HG02973 (cell line): ENCODE data around the gene TNF.
"Not testable (repeated sequence)": the region's sequence is repeated elsewhere in the genome, so short reads cannot be mapped to it uniquely, and the experiment has no call there.

Source experiments
- ATAC-seq: cut with Tn5 transposase; IDR thresholded peaks from one replicate; pipeline ENCODE4 v1.9.1; 2021; ENCODE audit warnings: moderate library complexity; ENCODE audit not compliant: unreplicated experiment

The TNF gene

DNA sequence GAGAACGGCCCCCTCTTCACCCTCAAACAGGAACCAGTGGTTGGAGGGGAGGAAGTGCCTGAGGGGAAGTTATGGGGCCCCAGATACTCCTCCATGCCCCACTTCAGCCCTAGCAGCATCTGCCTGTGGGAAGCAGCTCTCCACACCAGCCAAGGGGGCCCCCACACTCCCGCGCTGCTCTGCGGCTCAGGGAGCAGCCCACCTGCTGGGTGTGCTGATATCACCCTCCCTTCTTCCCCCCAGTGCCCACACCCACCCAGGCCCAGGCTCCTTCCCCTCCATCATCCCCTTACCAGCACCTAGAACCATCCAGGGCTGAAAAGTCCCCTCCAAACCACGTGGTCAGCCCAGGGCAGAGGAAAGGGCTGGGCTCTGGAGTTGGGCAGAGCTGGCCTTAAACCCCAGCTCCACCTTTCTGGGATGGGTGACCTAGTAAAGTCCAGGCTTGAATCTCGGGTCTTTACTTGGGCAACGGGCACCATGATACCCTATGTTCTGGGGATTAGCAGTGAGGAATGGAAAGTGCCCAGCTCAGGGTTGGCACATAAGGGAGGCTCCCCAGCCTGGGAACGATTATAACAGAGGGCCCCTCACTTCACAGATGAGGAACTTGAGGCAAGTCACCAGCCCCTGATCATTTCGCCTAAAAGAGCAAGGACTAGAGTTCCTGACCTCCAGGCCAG, 11.4 kb downstream of the TNF start:
- no peak for ATAC-seq

DNA sequence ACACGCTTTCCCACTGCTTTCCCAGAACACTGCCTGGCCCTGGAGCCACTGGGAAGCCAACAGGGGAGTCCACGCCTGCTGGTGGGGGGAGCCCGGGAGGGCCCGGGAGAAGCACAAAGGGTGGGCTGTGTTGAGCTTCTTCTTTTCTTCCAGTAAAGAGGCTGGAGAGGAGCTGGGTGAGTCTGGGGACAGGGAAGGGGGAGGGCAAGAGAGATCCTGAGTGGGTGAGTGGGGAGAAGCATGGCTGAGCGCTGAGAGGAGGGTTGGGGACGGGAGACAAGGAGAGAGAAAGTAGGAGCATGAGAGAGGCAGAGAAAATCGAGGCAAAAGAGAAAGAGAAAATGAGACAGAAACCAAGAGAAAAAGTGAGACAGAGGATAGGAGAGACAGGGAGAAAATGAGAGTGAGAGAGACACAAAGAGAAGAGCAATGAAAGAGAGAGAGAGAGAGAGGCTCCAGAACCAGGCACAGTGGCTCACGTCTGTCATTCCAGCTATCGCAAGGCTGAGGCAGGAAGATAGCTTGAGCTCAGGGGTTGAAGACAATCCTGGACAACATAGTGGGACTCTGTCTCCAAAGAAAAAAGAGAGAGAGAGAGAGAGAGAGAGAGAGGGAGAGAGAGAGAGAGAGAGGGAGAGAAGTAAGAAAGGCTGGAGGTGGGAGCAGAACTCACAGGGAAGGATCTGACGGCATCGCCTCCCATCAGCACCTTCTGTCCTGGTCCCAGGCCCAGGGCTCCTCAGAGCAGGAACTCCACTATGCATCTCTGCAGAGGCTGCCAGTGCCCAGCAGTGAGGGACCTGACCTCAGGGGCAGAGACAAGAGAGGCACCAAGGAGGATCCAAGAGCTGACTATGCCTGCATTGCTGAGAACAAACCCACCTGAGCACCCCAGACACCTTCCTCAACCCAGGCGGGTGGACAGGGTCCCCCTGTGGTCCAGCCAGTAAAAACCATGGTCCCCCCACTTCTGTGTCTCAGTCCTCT, 12.7 kb downstream of the TNF start:
- no peak for ATAC-seq

DNA sequence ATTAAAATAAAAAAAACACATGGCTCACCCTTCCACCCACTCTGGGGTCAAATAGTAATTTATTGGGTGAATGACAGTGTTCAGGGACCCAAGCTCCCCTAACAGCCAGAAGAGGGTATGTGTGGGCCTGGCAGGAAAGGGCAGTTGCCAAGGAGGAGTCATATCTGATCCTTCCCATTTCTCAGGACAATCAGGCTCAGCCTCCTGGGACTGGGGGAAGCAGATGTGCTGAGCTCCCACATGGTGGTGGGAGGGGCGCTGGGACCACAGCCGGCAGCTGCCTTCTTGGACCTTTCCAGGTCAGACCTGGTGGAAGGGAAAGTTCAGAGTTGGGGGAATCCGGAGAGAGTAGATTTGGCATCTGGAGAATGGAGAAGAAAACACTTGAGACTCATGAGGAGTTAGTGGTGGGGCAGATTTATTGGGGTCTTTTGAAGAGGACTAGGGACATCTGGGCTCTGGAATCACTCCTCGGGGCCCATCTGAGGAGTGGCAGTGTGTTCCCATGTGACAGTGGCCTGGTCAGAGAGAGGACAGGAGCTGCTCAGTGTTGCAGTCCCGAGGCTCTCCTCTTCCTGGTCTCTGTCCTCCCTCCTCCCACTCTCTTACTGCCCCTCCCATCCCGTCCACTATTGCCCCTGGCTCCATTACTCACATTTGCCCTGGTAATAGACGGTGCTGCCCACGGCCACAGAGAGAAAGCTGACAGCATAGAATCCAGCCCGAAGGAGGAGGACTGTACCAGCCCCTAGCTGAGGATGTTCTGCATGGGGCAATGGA, 13.7 kb downstream of the TNF start:
- ATAC-seq: no peak

DNA sequence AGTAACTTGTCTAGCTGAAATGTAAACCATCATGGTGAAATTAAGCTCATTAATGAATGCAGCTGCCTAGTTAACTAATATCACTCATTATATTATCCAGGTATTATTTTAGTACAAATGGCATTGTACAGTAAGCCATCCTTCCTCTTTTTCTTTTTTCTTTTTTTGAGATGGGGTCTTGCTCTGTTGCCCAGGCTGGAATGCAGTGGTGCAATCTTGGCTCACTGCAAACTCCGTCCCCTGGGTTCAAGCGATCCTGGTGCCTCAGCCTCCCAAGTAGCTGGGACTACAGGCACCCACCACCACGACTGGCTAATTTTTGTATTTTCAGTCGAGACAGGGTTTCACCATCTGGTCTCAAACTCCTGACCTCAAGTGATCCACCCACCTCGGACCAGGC, 15.3 kb downstream of the TNF start:
- ATAC-seq: not testable (repeated sequence)

DNA sequence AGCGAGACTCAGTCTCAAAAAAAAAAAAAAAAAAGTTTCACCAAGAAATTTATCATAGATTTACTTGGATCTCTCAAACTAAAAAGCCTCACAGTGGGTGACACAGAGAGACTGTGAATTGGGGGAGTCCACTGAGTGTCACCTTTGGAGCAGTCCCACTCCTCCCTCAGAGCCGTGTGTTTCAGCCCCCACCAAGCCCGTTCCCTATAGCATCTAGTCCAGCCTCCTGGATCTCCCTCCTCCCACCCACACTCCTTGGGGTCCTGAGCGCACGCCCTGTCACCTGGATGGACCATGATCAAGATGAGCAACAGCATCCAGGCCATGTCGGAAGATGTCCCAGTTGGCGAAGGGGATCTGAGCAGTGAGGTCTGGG, 17.0 kb downstream of the TNF start:
- ATAC-seq: no peak

DNA sequence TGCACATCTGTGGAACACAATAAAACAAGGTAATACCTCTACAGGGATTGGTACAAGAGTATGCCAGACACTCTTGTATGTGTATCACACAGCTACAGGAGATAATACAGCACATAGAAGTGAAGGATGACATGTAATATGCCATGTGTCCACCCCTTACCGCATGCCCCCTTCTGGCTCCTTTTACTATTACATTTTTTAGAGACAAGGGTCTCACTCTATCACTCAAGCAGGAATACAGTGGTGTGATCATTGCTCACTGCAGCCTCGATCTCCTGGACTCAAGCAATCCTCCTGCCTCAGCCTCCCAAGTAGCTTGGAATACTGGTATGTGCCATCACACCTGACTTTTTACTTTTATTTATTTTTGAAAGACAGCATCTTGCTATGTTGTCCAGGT, 21.6 kb downstream of the TNF start:
- no peak for ATAC-seq

DNA sequence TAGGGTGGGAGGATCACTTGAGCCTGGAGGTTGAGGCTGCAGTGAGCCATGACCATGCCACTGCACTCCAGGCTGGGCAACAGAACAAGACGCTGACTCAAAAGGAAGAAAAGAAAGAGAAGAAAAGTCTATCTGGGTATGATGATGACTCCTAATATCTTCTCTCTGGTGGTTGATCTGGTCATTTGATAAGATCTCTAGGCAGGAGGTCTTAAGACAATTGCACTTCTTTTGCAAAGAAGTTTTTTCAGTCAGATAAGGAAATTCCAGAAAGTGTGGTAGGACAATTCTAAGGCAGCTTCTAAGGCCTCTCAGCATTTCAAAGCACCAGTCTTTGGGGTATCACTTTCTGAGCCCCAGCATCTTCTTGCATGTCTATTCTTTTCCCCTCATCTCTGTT, 32.0 kb downstream of the TNF start:
- ATAC-seq: no peak

DNA sequence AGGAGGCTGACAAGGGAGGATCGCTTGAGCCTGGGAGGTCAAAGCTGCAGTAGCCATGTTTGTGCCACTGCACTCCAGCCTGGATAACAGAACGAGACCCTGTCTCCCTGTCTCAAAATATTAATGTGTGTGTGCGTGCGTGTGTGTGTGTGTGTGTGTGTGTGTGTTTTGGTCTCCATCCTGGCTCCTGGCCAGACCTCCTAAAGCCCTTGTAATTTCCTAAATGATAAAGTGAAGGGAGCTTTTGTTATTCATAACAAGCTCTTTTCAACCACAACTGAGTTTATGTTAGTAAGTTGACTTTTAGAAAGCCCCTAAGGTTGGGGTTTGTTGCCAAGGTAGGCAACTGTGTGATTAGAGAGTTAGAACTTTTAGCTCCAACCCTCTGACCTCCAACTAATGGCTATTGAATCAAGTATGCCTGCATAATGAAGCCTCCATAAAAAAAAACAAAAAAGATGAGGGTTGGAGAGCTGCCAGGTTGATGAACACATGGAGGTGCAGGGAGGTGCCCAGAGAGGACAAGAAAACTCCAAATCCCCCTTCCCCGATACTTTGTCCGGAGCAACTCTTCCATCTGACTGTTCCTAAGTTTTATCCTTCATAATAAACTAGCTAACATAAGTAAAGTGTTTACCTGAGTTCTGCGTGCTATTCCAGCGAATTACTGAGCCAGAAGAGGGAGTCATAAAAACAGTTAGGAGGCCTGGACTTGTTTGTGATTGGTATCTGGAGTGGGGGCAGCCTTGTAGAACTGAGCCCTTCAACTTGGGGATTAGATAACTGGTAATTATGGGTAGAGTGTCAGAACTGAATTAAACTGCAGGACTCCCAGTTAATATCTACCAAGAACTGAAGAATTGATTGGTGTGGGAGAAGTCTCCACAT, 34.4 kb downstream of the TNF start:
- no peak for ATAC-seq

DNA sequence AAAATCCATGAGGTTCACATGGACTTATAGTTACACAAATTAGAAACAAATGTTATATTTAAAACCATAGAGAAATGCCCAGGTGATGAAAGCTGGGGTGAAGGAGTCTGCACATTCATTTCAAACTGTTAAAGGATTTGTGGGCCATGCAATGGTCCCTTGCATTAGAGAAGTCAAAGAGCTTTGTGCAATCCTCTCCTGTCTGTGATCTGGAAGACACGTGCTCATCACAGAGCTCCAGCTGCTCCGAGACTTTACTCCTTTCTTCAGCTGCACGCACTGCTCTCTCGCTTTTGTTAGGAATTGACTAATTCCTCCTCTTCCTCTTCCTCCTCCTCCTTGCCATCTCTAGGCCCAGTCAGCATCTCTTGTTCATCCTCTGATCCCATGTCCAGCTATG, 35.6 kb downstream of the TNF start:
- no peak for ATAC-seq

DNA sequence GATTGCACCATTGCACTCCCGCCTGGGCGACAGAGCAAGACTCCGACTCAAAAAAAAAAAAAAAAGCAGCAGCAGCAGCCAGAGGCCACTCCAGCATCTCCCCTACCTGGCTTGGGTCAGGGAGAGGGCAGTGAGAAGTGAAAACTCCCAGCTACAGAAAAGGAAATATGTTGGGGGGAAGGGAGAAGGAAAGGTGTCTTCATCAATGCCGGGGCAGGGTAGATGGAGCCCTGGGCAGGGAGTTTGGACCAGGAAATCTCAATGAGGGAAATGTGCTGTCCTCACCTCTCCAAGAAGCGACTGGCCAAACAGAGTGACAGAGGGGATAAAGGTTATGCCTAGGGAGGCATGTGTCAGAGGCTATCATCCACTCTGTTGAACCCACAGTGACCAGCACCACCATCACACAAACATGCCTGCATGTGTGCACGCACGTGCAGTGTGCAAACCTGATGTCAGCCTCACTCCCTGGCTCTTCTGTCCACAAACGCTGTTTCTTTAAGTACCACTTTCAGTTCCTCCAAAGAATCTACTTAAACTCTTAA, 38.8 kb downstream of the TNF start:
- ATAC-seq: no peak

DNA sequence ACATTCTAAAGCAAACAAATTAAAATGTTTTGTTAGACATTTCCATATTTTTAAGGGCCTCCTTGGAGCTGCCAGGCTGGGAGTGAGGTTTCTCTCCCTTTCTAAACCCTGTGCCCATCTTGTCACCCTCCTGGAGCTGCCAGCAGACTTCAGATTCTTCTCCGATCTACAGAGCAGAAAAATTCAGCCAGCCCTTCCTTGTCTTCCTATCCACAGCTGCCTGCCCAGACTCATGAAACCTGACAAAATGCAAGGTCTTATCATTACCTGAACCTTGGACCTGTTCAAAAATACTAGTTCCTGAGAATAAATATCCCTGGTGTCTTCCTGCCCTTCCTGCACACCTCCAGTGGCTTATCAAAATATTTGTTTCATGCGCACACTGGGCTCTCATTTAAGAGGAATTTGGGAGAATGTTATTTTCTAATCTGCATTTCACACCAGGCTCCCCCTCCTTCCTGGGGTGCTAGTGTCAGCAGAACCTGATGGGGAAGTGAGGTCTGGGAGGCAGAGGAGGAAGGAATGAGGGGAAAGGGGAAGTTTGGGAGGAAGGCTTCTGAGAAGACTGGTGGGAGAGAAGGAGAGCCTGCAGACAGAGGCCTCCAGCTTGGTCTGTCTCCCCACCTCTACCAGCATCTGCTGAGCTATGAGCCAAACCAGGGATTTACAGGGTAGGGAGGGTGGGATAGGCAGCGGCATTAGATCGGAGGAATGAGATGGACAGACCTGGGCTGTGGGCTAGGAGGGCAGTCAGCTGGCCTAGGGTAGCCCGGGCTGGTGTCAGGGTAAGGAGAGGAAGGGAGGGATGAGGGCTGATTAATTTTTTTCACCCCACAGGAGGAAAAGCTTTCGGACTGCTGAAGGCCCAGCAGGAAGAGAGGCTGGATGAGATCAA, 39.6 kb downstream of the TNF start, which contains the start of gene AIF1:
Gene AIF1, plus strand, starts transcription at position 551 of the 895 bp plus-strand sequence. Its CDS starts 96 bp downstream, at position 647.
- ATAC-seq: no peak

DNA sequence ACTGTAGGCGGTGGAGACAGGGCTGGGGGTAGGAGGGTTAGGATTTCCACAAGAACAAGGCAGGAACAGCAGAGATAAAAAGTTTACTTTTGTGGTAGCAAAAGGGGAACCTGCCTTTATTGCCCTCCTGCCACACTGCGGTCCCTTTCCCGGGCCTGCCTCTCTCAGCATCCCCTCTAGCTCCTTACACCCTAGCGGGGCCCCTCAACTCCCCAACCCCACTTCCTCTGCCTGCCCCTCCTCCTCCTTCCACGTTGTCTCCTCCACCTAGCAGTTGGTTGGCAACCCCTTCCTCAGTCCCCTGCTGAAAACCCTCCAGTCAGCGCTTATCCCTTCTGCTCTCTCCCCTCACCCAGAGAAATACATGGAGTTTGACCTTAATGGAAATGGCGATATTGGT, 40.4 kb downstream of the TNF start:
- no peak for ATAC-seq

DNA sequence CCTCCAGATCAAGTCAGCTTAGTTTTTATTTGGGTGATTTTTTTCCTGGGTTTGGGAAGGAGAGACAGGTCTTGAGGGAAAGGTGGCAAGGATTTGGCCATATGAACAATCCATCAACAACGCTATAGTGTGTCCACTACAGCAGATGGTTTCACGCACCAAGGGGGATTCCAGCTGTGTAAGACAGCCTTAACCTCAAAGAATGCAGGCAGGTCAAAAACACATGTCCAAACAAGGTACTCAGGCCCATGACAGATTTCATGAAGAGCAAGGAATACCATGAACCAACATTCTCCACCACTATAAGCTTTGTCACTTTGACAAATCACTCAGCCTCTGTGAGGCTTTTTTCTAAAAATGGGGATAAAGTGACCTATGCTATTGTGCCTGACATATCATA, 41.6 kb downstream of the TNF start:
- ATAC-seq: no peak

DNA sequence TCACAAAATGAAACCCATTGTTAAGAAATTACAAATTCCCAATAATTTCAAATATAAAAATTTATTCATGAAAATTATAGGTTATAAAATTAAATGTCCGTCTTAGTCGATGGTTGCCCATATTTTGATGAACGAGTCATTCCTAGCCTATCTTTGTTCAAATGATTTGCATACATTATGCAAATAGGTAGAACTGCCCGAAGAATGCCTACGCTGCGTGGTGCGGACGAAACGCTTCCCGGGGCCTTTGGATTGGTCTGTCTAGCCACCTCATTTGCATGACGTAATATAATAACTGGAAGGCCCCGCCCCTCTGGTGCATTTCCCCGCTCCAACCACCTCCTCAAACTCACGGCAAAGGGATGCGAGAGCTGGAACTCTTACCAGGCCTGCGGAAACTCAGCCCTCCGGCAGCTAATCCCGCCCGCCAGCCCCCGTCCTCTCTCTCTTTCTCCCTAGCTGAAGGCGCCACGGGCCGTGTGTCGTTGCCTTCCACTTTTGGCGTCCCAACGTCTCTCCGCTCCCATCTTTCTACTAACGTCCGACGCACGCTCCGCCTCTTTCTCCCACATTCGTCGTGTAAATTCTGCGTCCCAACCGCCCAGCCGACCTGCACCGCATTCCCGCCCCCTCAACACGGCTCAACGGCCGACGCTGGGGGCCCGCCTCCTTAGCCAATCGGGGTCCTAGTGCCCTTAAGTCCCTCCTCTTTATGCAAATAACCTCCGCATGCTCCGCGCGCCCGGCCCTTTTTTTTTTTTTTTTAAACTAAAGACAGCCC, 44.6 kb downstream of the TNF start:
- peak; percentile 64 for ATAC-seq

DNA sequence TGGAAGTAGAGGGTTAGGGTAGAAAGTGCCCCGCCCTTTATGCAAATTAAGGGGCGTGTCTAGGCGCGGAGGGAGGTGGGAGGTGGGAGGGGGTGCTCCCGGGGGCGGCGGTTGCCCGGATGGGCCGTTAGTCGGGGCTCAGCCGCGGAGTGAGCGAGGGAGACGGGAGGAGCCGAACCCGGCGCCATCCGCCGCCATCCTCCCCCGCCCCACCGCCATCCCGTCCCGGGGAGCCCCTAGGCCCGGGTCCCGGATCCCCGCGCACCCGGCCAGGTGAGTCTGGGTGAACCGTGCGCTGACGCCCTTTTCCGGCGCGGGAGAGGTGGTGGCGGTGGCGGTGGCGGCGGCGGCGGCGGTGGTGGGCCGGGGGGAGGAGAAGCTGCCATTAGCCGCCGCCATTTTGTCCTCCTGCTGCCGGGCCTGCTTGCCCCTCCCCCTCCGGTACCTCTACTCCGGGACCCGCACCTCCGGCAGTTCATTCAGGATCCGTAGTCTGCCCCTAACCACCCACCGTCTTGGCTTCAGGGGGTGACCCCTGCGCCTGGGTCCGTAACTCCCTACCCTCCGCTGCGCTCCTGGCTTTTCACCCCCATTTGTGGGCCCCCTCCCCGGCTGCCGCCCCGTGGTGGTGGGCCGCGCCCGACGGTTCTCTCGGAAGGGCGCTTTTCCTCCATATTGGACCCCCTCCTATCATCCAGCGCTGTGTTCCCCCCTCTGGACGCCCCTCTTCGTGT, 45.4 kb downstream of the TNF start, which contains the start of gene PRRC2A:
Gene PRRC2A, plus strand, starts transcription at position 130 of the 734 bp plus-strand sequence. CDS start 2,075 bp downstream, outside the sequence.
- ATAC-seq: peak; percentile 47

DNA sequence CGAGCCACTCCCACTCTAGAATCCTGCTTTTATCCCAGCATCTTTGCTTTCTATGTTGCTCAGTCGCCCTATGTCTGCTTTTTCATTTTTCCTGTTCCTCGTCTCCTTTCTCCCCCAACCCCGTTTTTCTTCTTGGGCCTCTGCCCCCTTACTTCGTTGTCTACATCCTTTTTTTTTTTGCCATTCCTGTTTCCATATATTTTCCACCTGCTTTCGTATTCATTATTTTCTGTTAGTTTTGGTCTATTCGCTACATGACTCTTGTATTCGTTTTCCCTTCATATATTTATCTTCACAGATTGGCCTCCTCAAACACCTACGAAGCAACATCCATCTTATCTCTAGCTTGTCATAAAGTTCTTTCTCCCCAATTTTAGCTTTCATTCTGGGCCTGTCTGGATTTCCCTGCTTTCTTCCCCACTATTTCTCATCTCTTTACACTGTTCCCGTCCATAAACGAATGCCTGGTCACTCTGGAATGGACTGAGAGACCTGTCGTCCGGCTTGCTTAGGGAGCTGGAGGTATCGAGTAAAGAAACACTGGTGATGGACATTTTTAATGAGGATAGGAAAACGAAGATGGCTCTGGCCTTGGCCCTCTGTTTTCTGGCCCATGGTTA, 46.1 kb downstream of the TNF start:
- ATAC-seq: no peak

DNA sequence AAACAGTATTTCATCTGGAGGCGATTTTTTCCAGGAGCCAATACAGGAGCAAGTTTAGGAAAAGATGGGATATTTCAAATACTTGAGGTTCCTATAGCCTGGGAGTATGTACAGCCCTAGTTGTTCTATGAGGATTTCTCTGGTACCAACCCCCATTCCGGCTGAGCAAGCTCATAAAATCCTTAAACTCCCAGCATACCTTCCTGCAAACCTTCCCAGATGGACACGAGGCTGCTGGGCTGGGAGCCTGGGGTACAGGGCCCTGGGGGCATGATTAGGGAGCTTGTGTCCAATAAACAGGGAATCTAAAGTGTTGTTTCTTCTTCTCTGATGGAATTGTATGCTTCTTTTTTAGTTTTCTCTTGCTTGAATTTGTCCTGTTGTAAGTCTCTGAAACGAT, 46.6 kb downstream of the TNF start:
- no peak for ATAC-seq
